Colonic mucosa (tissue), 4 donors: Measurements from ENCODE around the gene SP9. TPM values are rescaled to one million over a fixed set of nuclear protein-coding genes. Genes with fewer than 3 reads are reported as not detected.

Source experiments
- DNase-seq: peaks from one replicate; pipeline ENCODE4 v3.0.0-alpha.2; 2020
- H3K27ac ChIP-seq: fragments of 200-600 bp; one replicate; pipeline ENCODE4 v1.8.0; 2021
- H3K27me3 ChIP-seq: fragments of 200-600 bp; one replicate; pipeline ENCODE4 v1.8.0; 2021
- H3K36me3 ChIP-seq: fragments of 200-600 bp; one replicate; pipeline ENCODE4 v1.8.0; 2021
- H3K4me1 ChIP-seq: fragments of 200-600 bp; one replicate; pipeline ENCODE4 v1.8.0; 2021; ENCODE audit warnings: mild to moderate bottlenecking
- H3K4me3 ChIP-seq: fragments of 200-600 bp; one replicate; pipeline ENCODE4 v1.8.0; 2021
- H3K9ac ChIP-seq, 2 donors: one replicate each; pipeline ENCODE4 v1.7.0; 2013; ENCODE audit warnings: control low read depth in 2 of 2, low read depth in 2 of 2, low read length in 2 of 2
- H3K9me3 ChIP-seq: fragments of 200-600 bp; one replicate; pipeline ENCODE4 v1.8.0; 2021
- intact Hi-C: fragments of 100-400 bp; cut with DNase I; formaldehyde crosslinking; loops from one replicate; pipeline ENCODE4 v1.14.1; 2022
- total RNA-seq, 2 donors: library from RNA; stranded (reverse); fragmentation: NEBNext Ultra II Directional in 1 of 2; extraction: Animal tissue kit (Norgen Biotek cat#: 25700) in 1 of 2; gene quantifications; one replicate each; pipeline ENCODE4 v1.2.1, GENCODE V29; 2021
- TF ChIP-seq, protein P1 (sequence below): fragments of 200-600 bp; IDR thresholded peaks from one replicate; pipeline ENCODE4 v1.8.0; 2022; ENCODE audit warnings: antibody characterized with exemption, mild to moderate bottlenecking
- donor health status: healthy.
- donor health status: DM: no; HTN: no; CAD: no.
- donor health status: DM: no; HTN: no; CAD: no.

SP9 gene
- total RNA-seq, 2 donors from 2014 or later = not detected

GRCh38 chr2:174330945-174331594, 3.7 kb upstream of the SP9 start:
- Histone ChIP-seq H3K9ac (no peak overlapping the region), H3K27ac (no peak overlapping the region), H3K4me1 (peaks cover 32% of the 10 kb centered on the region), H3K4me3 (no peak overlapping the region), H3K27me3 (peaks cover 99% of the 10 kb centered on the region), H3K9me3 (no peaks in the 10 kb centered on the region), H3K36me3 (no peaks in the 10 kb centered on the region)
- intact Hi-C loops = loop anchor here (10.0 kb wide), 1 partner anchor 756 kb away; no protein-coding TSS in a partner anchor
- TF ChIP-seq, protein P1, sequence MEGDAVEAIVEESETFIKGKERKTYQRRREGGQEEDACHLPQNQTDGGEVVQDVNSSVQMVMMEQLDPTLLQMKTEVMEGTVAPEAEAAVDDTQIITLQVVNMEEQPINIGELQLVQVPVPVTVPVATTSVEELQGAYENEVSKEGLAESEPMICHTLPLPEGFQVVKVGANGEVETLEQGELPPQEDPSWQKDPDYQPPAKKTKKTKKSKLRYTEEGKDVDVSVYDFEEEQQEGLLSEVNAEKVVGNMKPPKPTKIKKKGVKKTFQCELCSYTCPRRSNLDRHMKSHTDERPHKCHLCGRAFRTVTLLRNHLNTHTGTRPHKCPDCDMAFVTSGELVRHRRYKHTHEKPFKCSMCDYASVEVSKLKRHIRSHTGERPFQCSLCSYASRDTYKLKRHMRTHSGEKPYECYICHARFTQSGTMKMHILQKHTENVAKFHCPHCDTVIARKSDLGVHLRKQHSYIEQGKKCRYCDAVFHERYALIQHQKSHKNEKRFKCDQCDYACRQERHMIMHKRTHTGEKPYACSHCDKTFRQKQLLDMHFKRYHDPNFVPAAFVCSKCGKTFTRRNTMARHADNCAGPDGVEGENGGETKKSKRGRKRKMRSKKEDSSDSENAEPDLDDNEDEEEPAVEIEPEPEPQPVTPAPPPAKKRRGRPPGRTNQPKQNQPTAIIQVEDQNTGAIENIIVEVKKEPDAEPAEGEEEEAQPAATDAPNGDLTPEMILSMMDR = no peak
- DNase-seq = no peak

- H3K36me3 ChIP-seq = no peaks in the 10 kb centered on the region
- H3K9ac ChIP-seq = no peak overlapping the region
- H3K27ac ChIP-seq = no peak overlapping the region
- no peak for DNase-seq
- TF ChIP-seq, protein P1 = no peak
- intact Hi-C loops = loop anchor here (10.0 kb wide), 1 partner anchor 757 kb away; no protein-coding TSS in a partner anchor
- no peaks in the 10 kb centered on the region for H3K9me3 ChIP-seq
- H3K4me3 ChIP-seq = no peak overlapping the region
- peaks cover 32% of the 10 kb centered on the region for H3K4me1 ChIP-seq
- peaks cover 99% of the 10 kb centered on the region for H3K27me3 ChIP-seq
Observed at GRCh38 chr2:174331595-174332216, 3.0 kb upstream of the SP9 start.

DNA sequence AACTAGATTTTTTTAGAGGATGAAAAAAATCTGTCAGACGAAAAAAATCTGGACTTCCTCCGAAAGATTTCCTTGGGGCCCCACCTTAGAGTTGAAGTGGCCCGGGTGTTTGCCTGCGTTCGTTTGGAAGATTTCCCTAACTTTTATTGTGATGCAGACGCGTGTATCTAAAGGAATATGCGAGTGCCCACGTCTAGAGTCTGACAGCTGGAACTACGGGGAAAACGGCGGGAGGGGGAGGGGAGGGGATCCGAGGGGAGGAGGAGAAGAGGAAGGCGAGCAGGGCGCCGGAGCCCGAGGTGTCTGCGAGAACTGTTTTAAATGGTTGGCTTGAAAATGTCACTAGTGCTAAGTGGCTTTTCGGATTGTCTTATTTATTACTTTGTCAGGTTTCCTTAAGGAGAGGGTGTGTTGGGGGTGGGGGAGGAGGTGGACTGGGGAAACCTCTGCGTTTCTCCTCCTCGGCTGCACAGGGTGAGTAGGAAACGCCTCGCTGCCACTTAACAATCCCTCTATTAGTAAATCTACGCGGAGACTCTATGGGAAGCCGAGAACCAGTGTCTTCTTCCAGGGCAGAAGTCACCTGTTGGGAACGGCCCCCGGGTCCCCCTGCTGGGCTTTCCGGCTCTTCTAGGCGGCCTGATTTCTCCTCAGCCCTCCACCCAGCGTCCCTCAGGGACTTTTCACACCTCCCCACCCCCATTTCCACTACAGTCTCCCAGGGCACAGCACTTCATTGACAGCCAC, 2.4 kb upstream of the SP9 start:
- TF ChIP-seq, protein P1 = no peak
- Histone ChIP-seq H3K9me3 (no peaks in the 10 kb centered on the region), H3K4me1 (peaks cover 26% of the 10 kb centered on the region), H3K27ac (no peak overlapping the region), H3K4me3 (no peak overlapping the region), H3K27me3 (peaks cover 96% of the 10 kb centered on the region), H3K36me3 (no peaks in the 10 kb centered on the region), H3K9ac (no peak overlapping the region)
- intact Hi-C loops = loop anchor here (10.0 kb wide), 1 partner anchor 758 kb away; no protein-coding TSS in a partner anchor
- no peak for DNase-seq

GRCh38 chr2:174333017-174333371, 1.8 kb upstream of the SP9 start:
- Histone ChIP-seq H3K9ac (no peak overlapping the region), H3K4me1 (peaks cover 30% of the 10 kb centered on the region)

More at GRCh38 chr2:174333017-174333371, 1.8 kb upstream of the SP9 start:
- intact Hi-C loops = loop anchor here (10.0 kb wide), 1 partner anchor 758 kb away; no protein-coding TSS in a partner anchor
- peaks cover 96% of the 10 kb centered on the region for H3K27me3 ChIP-seq
- no peak overlapping the region for H3K4me3 ChIP-seq
- DNase-seq = no peak
- no peaks in the 10 kb centered on the region for H3K36me3 ChIP-seq
- TF ChIP-seq, protein P1 = no peak
- H3K9me3 ChIP-seq = no peaks in the 10 kb centered on the region
- no peak overlapping the region for H3K27ac ChIP-seq
